Sigmoid colon (tissue), 7 donors: ENCODE data around the gene USP6. TPM values are rescaled to one million over a fixed set of nuclear protein-coding genes. Genes with fewer than 3 reads are reported as not detected.
"Not testable (repeated sequence)": the region's sequence is repeated elsewhere in the genome, so short reads cannot be mapped to it uniquely, and the experiment has no call there.

ENCODE experiments used
- DNase-seq: peaks from one replicate; pipeline ENCODE4 v3.0.0-alpha.2; 2019
- H3K27ac ChIP-seq, 4 donors: fragments of 200-600 bp; sonication (generic); one replicate each; pipeline ENCODE4 v1.5.1; 2016 to 2019; ENCODE audit warnings: mild to moderate bottlenecking in 1 of 4
- H3K27me3 ChIP-seq, 3 donors: fragments of 200-600 bp; sonication (generic); one replicate each; pipeline ENCODE4 v1.5.1; 2019; ENCODE audit warnings: mild to moderate bottlenecking in 1 of 3
- H3K36me3 ChIP-seq, 4 donors: fragments of 200-600 bp; sonication (generic); one replicate each; pipeline ENCODE4 v1.5.1; 2016 to 2019
- H3K4me1 ChIP-seq, 4 donors: fragments of 200-600 bp; sonication (generic); one replicate each; pipeline ENCODE4 v1.5.1; 2017 to 2019
- H3K4me3 ChIP-seq, 4 donors: fragments of 200-600 bp; sonication (generic); one replicate each; pipeline ENCODE4 v1.5.1; 2017 to 2019; ENCODE audit warnings: mild to moderate bottlenecking in 2 of 4, moderate library complexity in 1 of 4
- H3K9me3 ChIP-seq, 4 donors: fragments of 200-600 bp in 3 of 4; sonication (generic) in 3 of 4; one replicate each; pipeline versions ENCODE4 v1.5.1 to v1.6.1; 2013 to 2019
- CTCF ChIP-seq, 4 experiments: fragments of 450-650 bp in 3 of 4; fragments of 200-600 bp in 1 of 4; IDR thresholded peaks; one replicate each; pipeline ENCODE4 v1.5.1; 2016 to 2019; ENCODE audit warnings: antibody characterized with exemption in 4 of 4, mild to moderate bottlenecking in 3 of 4, moderate library complexity in 2 of 4
- EP300 ChIP-seq, 4 donors: sonication (generic); formaldehyde crosslinking; IDR thresholded peaks; one replicate each; pipeline ENCODE4 v1.6.1; 2017; ENCODE audit warnings: antibody characterized with exemption in 4 of 4
- POLR2A ChIP-seq, 2 donors: fragments of 450-650 bp; IDR thresholded peaks; one replicate each; pipeline ENCODE4 v1.6.1; 2016; ENCODE audit warnings: antibody characterized with exemption in 2 of 2, mild to moderate bottlenecking in 2 of 2, moderate library complexity in 2 of 2
- POLR2AphosphoS5 ChIP-seq, 4 donors: sonication (generic); formaldehyde crosslinking; IDR thresholded peaks; one replicate each; pipeline ENCODE4 v1.6.1; 2017; ENCODE audit warnings: antibody characterized with exemption in 4 of 4
- WGBS, 2 donors: extraction: QIAGEN DNeasy Blood & Tissue Kit; methylation state at CpG; one replicate each; pipeline ENCODE4 v1.1.7; 2013; 5-methylcytosine and 5-hydroxymethylcytosine counted together
- intact Hi-C: fragments of 100-400 bp; cut with DNase I; formaldehyde crosslinking; loops from one replicate; pipeline ENCODE4 v1.15.1; 2023
- polyA plus RNA-seq, 3 donors: library from polyadenylated mRNA; stranded (reverse); fragments of 200-250 nt; gene quantifications; one replicate each; pipeline ENCODE4 v1.2.3, GENCODE V29; 2013
- total RNA-seq, 4 donors: library from RNA; depleted of rRNA; stranded (reverse); fragments of >200 nt; gene quantifications; one replicate each; pipeline ENCODE4 v1.1.0, GENCODE V29; 2016
- donor health status: healthy with polysubstance abuse.
- donor health status: Bipolar disorder and iron deficiency.
- donor health status: healthy.

Gene USP6
- total and polyA plus RNA-seq, 7 donors = 0.06 to 2.5 TPM; not detected in 5

- no peak for DNase-seq
- Histone ChIP-seq H3K27me3 (peaks cover 5 to 21% (median 11%) of the 10 kb centered on the region in 3 donors), H3K9me3 (no peaks in the 10 kb centered on the region), H3K4me1 (peaks cover 0 to 15% (median 8%) of the 10 kb centered on the region in 4 donors), H3K36me3 (no peaks in the 10 kb centered on the region), H3K4me3 (no peak overlapping the region), H3K27ac (no peak overlapping the region)
- TF ChIP-seq POLR2AphosphoS5 (IDR thresholded peaks at IDR 0.05) = no peak
- no peak for TF ChIP-seq EP300 (IDR thresholded peaks at IDR 0.05)
- TF ChIP-seq CTCF (IDR thresholded peaks at IDR 0.05) = no peak
- no peak for TF ChIP-seq POLR2A (IDR thresholded peaks at IDR 0.05)
- 82 to 89% methylated on average over 17 of the region's 17 CpGs for WGBS, 2 donors
- intact Hi-C loops = no loop called here
Measured at GRCh38 chr17:5126719-5127488, 11.1 kb downstream of the USP6 start.

GRCh38 chr17:5127910-5128309 lies 12.1 kb downstream of the USP6 start:
- peaks cover 0 to 7% (median 3%) of the 10 kb centered on the region in 4 donors for H3K4me1 ChIP-seq
- 80 to 87% methylated on average over 4 of the region's 4 CpGs for whole genome bisulfite sequencing, 2 donors
- no peak for TF ChIP-seq CTCF (IDR thresholded peaks at IDR 0.05)
- TF ChIP-seq POLR2A (IDR thresholded peaks at IDR 0.05) = no peak
- TF ChIP-seq POLR2AphosphoS5 (IDR thresholded peaks at IDR 0.05) = no peak
- no peak for TF ChIP-seq EP300 (IDR thresholded peaks at IDR 0.05)
- DNase-seq = no peak
- intact Hi-C loops = no loop called here
- H3K27me3 ChIP-seq = peaks cover 5 to 11% (median 5%) of the 10 kb centered on the region in 3 donors
- no peak overlapping the region for H3K27ac ChIP-seq
- H3K9me3 ChIP-seq = no peaks in the 10 kb centered on the region
- H3K36me3 ChIP-seq = no peaks in the 10 kb centered on the region
- no peak overlapping the region for H3K4me3 ChIP-seq

- H3K9me3 ChIP-seq, H3K27ac ChIP-seq, DNase-seq, intact Hi-C loops, H3K4me3 ChIP-seq, H3K4me1 ChIP-seq, H3K27me3 ChIP-seq, H3K36me3 ChIP-seq: not testable (repeated sequence)
- 78 to 88% methylated on average over 8 of the region's 8 CpGs for WGBS, 2 donors
Measured at GRCh38 chr17:5128387-5128786, 12.6 kb downstream of the USP6 start.

GRCh38 chr17:5128905-5129535 lies 13.2 kb downstream of the USP6 start:
- WGBS, 2 donors = 90 to 92% methylated on average over 11 of the region's 11 CpGs
- no peak for DNase-seq
- H3K4me1 ChIP-seq = no peaks in the 10 kb centered on the region
- H3K27ac ChIP-seq = no peak overlapping the region
- no peaks in the 10 kb centered on the region for H3K36me3 ChIP-seq
- no peak overlapping the region for H3K4me3 ChIP-seq
- intact Hi-C loops = no loop called here
- TF ChIP-seq CTCF (IDR thresholded peaks at IDR 0.05) (no peak), EP300 (IDR thresholded peaks at IDR 0.05) (no peak), POLR2AphosphoS5 (IDR thresholded peaks at IDR 0.05) (no peak), POLR2A (IDR thresholded peaks at IDR 0.05) (no peak)
- H3K27me3 ChIP-seq = peaks cover 0 to under 1% (median 0%) of the 10 kb centered on the region in 3 donors
- no peaks in the 10 kb centered on the region for H3K9me3 ChIP-seq

- WGBS, 2 donors = 91 to 94% methylated on average over 8 of the region's 8 CpGs
- DNase-seq, H3K27me3 ChIP-seq: not testable (repeated sequence)
Measured at GRCh38 chr17:5129770-5130169, 13.9 kb downstream of the USP6 start.

GRCh38 chr17:5130261-5130660 lies 14.4 kb downstream of the USP6 start:
- H3K4me3 ChIP-seq, DNase-seq: not testable (repeated sequence)
- 94% methylated on average over 10 of the region's 10 CpGs for WGBS, 2 donors

More at GRCh38 chr17:5129770-5130169, 13.9 kb downstream of the USP6 start:
- intact Hi-C loops, H3K36me3 ChIP-seq, H3K4me3 ChIP-seq, H3K9me3 ChIP-seq, H3K4me1 ChIP-seq, H3K27ac ChIP-seq: not testable (repeated sequence)

GRCh38 chr17:5130687-5131086 lies 14.9 kb downstream of the USP6 start:
- H3K9me3 ChIP-seq, intact Hi-C loops, H3K27ac ChIP-seq, H3K4me3 ChIP-seq, DNase-seq, H3K27me3 ChIP-seq, H3K4me1 ChIP-seq, H3K36me3 ChIP-seq: not testable (repeated sequence)
- WGBS, 2 donors = 79 to 89% methylated on average over 5 of the region's 5 CpGs

More at GRCh38 chr17:5130261-5130660, 14.4 kb downstream of the USP6 start:
- H3K4me1 ChIP-seq, H3K9me3 ChIP-seq, H3K36me3 ChIP-seq, H3K27ac ChIP-seq, intact Hi-C loops, H3K27me3 ChIP-seq: not testable (repeated sequence)
